CD14-positive monocyte (primary cell): ENCODE measurements around the gene SCN8A. TPM values are rescaled to one million over a fixed set of nuclear protein-coding genes. Genes with fewer than 3 reads are reported as not detected.
A peak's percentile ranks its signal among the peaks of the same experiment; 100 is the strongest.

Source experiments
- DNase-seq, 3 donors: peaks; one replicate each; pipeline ENCODE4 v3.0.0-alpha.2; 2011 to 2022
- H2AFZ ChIP-seq: 2 replicates; pipeline ENCODE4 v1.6.0; 2012; ENCODE audit warnings: mild to moderate bottlenecking, low read depth, low read length, inconsistent platforms; ENCODE audit not compliant: insufficient read depth, poor library complexity, severe bottlenecking
- H3K27ac ChIP-seq, 2 donors: 1 replicate in 1 of 2; 2 replicates in 1 of 2; pipeline ENCODE4 v1.5.1; 2012 to 2013; ENCODE audit warnings: low read length in 2 of 2, control low read depth in 1 of 2, inconsistent platforms in 1 of 2, low read depth in 1 of 2, mild to moderate bottlenecking in 1 of 2
- H3K27me3 ChIP-seq, 2 donors: one replicate each; pipeline versions ENCODE4 v1.6.0 to v1.6.1; 2011 to 2013; ENCODE audit warnings: low read length in 2 of 2; ENCODE audit not compliant: control insufficient read depth in 2 of 2, insufficient read depth in 2 of 2
- H3K36me3 ChIP-seq, 2 donors: replicated peaks in 1 of 2; 1 replicate in 1 of 2; 2 replicates in 1 of 2; pipeline versions ENCODE4 v1.5.1 to v1.6.1; 2012 to 2013; ENCODE audit warnings: low read length in 2 of 2, control low read depth in 1 of 2, inconsistent platforms in 1 of 2, mild to moderate bottlenecking in 1 of 2; ENCODE audit not compliant: insufficient read depth in 2 of 2, control insufficient read depth in 1 of 2
- H3K4me1 ChIP-seq, 2 donors: 1 replicate in 1 of 2; 2 replicates in 1 of 2; pipeline versions ENCODE4 v1.5.1 to v1.6.1; 2012 to 2013; ENCODE audit warnings: low read length in 2 of 2, control low read depth in 1 of 2, inconsistent platforms in 1 of 2, mild to moderate bottlenecking in 1 of 2, moderate library complexity in 1 of 2; ENCODE audit not compliant: insufficient read depth in 2 of 2, control insufficient read depth in 1 of 2
- H3K4me2 ChIP-seq: replicated peaks from 2 replicates; pipeline ENCODE3; 2012; ENCODE audit warnings: low read length, moderate library complexity, mild to moderate bottlenecking; ENCODE audit not compliant: poor library complexity, severe bottlenecking; ENCODE audit errors: extremely low read depth
- H3K4me3 ChIP-seq, 3 experiments: fragments of 200-600 bp in 1 of 3; sonication (generic) in 1 of 3; replicated peaks in 1 of 3; 1 replicate in 2 of 3; 2 replicates in 1 of 3; pipeline ENCODE4 v1.5.1; 2011 to 2013; ENCODE audit warnings: low read length in 3 of 3, mild to moderate bottlenecking in 3 of 3, control low read depth in 2 of 3, low read depth in 2 of 3, inconsistent platforms in 1 of 3, moderate library complexity in 1 of 3
- H3K79me2 ChIP-seq: 2 replicates; pipeline ENCODE4 v1.6.0; 2012; ENCODE audit warnings: mild to moderate bottlenecking, control low read depth, inconsistent platforms, low read length, moderate library complexity; ENCODE audit not compliant: insufficient read depth
- H3K9ac ChIP-seq: 2 replicates; pipeline ENCODE4 v1.6.0; 2017; ENCODE audit warnings: low read length, mild to moderate bottlenecking; ENCODE audit not compliant: insufficient read depth, poor library complexity, severe bottlenecking
- H3K9me3 ChIP-seq, 2 donors: replicated peaks in 1 of 2; 1 replicate in 1 of 2; 2 replicates in 1 of 2; pipeline versions ENCODE4 v1.5.1 to v1.6.1; 2012 to 2013; ENCODE audit warnings: low read length in 2 of 2, control low read depth in 1 of 2; ENCODE audit not compliant: control insufficient read depth in 1 of 2, insufficient read depth in 1 of 2
- H4K20me1 ChIP-seq: 2 replicates; pipeline ENCODE4 v1.6.0; 2012; ENCODE audit warnings: mild to moderate bottlenecking, low read length, control low read depth, moderate library complexity; ENCODE audit not compliant: insufficient read depth
- H3K27ac Mint-ChIP-seq, 7 donors: one replicate each; pipeline ENCODE4 v1.8.0; 2020; ENCODE audit warnings: mild to moderate bottlenecking in 7 of 7, mixed read lengths in 7 of 7, moderate library complexity in 6 of 7, inconsistent platforms in 2 of 7
- H3K27me3 Mint-ChIP-seq, 3 donors: one replicate each; pipeline ENCODE4 v1.8.0; 2021 to 2022; ENCODE audit warnings: low read depth in 3 of 3, mild to moderate bottlenecking in 3 of 3, mixed read lengths in 3 of 3, moderate library complexity in 3 of 3, inconsistent platforms in 1 of 3
- H3K36me3 Mint-ChIP-seq, 2 donors: one replicate each; pipeline ENCODE4 v1.8.0; 2020; ENCODE audit warnings: mixed read lengths in 2 of 2, inconsistent platforms in 1 of 2, mild to moderate bottlenecking in 1 of 2
- H3K4me1 Mint-ChIP-seq: one replicate; pipeline ENCODE4 v1.8.0; 2020; ENCODE audit warnings: mild to moderate bottlenecking, mixed read lengths
- H3K4me3 Mint-ChIP-seq, 2 donors: one replicate each; pipeline ENCODE4 v1.8.0; 2020; ENCODE audit warnings: mild to moderate bottlenecking in 2 of 2, mixed read lengths in 2 of 2, moderate library complexity in 1 of 2
- H3K9me3 Mint-ChIP-seq, 7 donors: one replicate each; pipeline ENCODE4 v1.8.0; 2020 to 2022; ENCODE audit warnings: mixed read lengths in 7 of 7, mild to moderate bottlenecking in 6 of 7, moderate library complexity in 6 of 7, inconsistent platforms in 2 of 7
- CTCF ChIP-seq: fragments of 200-600 bp; IDR thresholded peaks from one replicate; pipeline ENCODE4 v1.8.0; 2022; ENCODE audit warnings: antibody characterized with exemption, mild to moderate bottlenecking
- WGBS: methylation state at CpG from one replicate; pipeline ENCODE4 v1.1.5; 2013; ENCODE audit warnings: missing lambda C conversion rate; ENCODE audit not compliant: insufficient coverage; 5-methylcytosine and 5-hydroxymethylcytosine counted together
- intact Hi-C, 2 donors: fragments of 100-400 bp; cut with micrococcal nuclease; formaldehyde crosslinking; loops; one replicate each; pipeline versions ENCODE4 v1.15.0 to v1.15.1; 2023
- polyA plus RNA-seq, 3 donors: library from polyadenylated mRNA; depleted of rRNA in 1 of 3; unstranded in 2 of 3; stranded (reverse) in 1 of 3; fragments of 300-500 nt in 2 of 3; fragments of >200 nt in 1 of 3; fragmentation: Illumina TruSeq in 2 of 3; gene quantifications; 1 replicate in 2 of 3; 2 replicates in 1 of 3; pipeline ENCODE4 v1.2.3, GENCODE V29; 2012 to 2021

The SCN8A gene
- polyA plus RNA-seq, 3 donors: 0.03 TPM; not detected in 2

DNA sequence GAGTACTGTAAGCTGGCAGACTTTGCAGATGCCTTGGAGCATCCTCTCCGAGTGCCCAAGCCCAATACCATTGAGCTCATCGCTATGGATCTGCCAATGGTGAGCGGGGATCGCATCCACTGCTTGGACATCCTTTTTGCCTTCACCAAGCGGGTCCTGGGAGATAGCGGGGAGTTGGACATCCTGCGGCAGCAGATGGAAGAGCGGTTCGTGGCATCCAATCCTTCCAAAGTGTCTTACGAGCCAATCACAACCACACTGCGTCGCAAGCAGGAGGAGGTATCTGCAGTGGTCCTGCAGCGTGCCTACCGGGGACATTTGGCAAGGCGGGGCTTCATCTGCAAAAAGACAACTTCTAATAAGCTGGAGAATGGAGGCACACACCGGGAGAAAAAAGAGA lies 215.9 kb downstream of the SCN8A start:
- no peak for DNase-seq
- no peaks in the 10 kb centered on the region for H3K36me3 Mint-ChIP-seq

DNA sequence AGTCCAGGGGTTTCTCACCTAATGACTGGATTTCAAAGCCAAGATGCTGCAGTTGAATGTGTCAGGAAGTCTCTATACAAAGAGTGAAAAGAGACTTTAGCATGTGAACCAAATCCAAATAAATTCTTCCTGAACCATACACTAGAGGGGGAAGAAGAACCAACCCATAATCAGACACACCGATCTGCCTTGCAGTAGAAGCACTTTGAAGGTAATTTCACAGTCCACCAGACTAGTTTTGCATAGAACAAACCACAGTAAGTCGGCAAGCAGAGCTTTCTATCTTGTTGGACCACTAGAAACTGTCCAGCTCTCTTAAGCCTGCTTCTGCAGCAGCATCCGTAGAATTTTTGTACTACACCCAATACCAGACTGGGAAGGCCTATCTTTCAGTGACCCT lies 218.2 kb downstream of the SCN8A start:
- Mint-ChIP-seq H3K4me1 (peaks cover 19% of the 10 kb centered on the region), H3K27me3 (peaks cover 4 to 8% (median 7%) of the 10 kb centered on the region in 3 donors), H3K9me3 (peaks cover 0 to 2% (median 0%) of the 10 kb centered on the region in 7 donors), H3K27ac (peak overlapping the region in 1 of 7 donors; percentile 5), H3K4me3 (no peak overlapping the region), H3K36me3 (no peaks in the 10 kb centered on the region)
- H3K79me2 ChIP-seq: no peaks in the 10 kb centered on the region
- H3K36me3 ChIP-seq: no peaks in the 10 kb centered on the region
- H3K4me2 ChIP-seq: no peak overlapping the region
- H2AFZ ChIP-seq: no peak overlapping the region
- no peak overlapping the region for H3K27ac ChIP-seq
- H3K9me3 ChIP-seq: no peaks in the 10 kb centered on the region
- peaks cover 12 to 25% of the 10 kb centered on the region in 2 donors for H3K4me1 ChIP-seq
- intact Hi-C loops: no loop called here
- 90% methylated on average over 2 of the region's 3 CpGs for WGBS
- no peak overlapping the region for H3K9ac ChIP-seq
- H4K20me1 ChIP-seq: no peaks in the 10 kb centered on the region
- no peak overlapping the region for H3K4me3 ChIP-seq
- no peaks in the 10 kb centered on the region for H3K27me3 ChIP-seq
- TF ChIP-seq CTCF: no peak
- DNase-seq: no peak

More for the DNA sequence above, 215.9 kb downstream of the SCN8A start:
- Histone ChIP-seq H3K9ac (no peak overlapping the region), H2AFZ (no peak overlapping the region), H3K4me2 (no peak overlapping the region), H3K27me3 (no peaks in the 10 kb centered on the region), H3K27ac (no peak overlapping the region), H4K20me1 (no peaks in the 10 kb centered on the region), H3K79me2 (no peaks in the 10 kb centered on the region), H3K36me3 (no peaks in the 10 kb centered on the region), H3K9me3 (no peaks in the 10 kb centered on the region), H3K4me1 (peaks cover 5 to 7% of the 10 kb centered on the region in 2 donors), H3K4me3 (no peak overlapping the region)
- intact Hi-C loops: no loop called here
- 97% methylated on average over 12 of the region's 16 CpGs for WGBS
- no peak for TF ChIP-seq CTCF
- H3K27me3 Mint-ChIP-seq: peaks cover 3 to 8% (median 8%) of the 10 kb centered on the region in 3 donors
- no peak overlapping the region for H3K4me3 Mint-ChIP-seq
- H3K27ac Mint-ChIP-seq: no peak overlapping the region
- H3K4me1 Mint-ChIP-seq: peaks cover 7% of the 10 kb centered on the region
- no peaks in the 10 kb centered on the region for H3K9me3 Mint-ChIP-seq
